OCI-LY7 (cell line): ENCODE results near the gene INSYN2A. TPM values are rescaled to one million over a fixed set of nuclear protein-coding genes. Genes with fewer than 3 reads are reported as not detected.

Experiments
- BruUV-seq: library from RNA; stranded (reverse); fragments of 400-500 nt; replicated peaks from 2 replicates; lab custom pipeline; 2021; lab: Mats Ljungman, UMichigan
- CTCF ChIA-PET: fragments of 300-600 bp; sonication (Branson Sonifier 250); formaldehyde crosslinking; loops from one replicate; lab custom pipeline; 2022; ENCODE audit warnings: antibody characterized with exemption; ENCODE audit not compliant: unreplicated experiment; lab: Charles Lee
- POLR2A ChIA-PET: fragments of 300-600 bp; sonication (Branson Sonifier 250); formaldehyde crosslinking; loops from one replicate; lab custom pipeline; 2022; ENCODE audit warnings: antibody characterized with exemption; lab: Charles Lee
- DNase-seq: peaks from one replicate; pipeline ENCODE4 v3.0.0-alpha.2; 2015; ENCODE audit warnings: low spot score
- H2AFZ ChIP-seq: fragments of 200-600 bp; sonication (generic), shearing (Covaris generic); 2 replicates; pipeline ENCODE4 v1.6.1; 2014; ENCODE audit warnings: mild to moderate bottlenecking, antibody characterized with exemption, low read length, moderate library complexity
- H3K27ac ChIP-seq: fragments of 200-600 bp; sonication (generic); 2 replicates; pipeline ENCODE4 v1.5.1; 2014; ENCODE audit warnings: mixed run types, low read depth, mild to moderate bottlenecking, moderate library complexity, low read length, inconsistent platforms; ENCODE audit not compliant: poor library complexity, severe bottlenecking
- H3K36me3 ChIP-seq: fragments of 200-600 bp; sonication (generic); 2 replicates; pipeline ENCODE4 v1.6.1; 2014; ENCODE audit warnings: mild to moderate bottlenecking, antibody characterized with exemption, low read length, moderate library complexity, mixed read lengths; ENCODE audit not compliant: insufficient read depth
- H3K4me1 ChIP-seq: fragments of 200-600 bp; sonication (generic); 2 replicates; pipeline ENCODE4 v1.5.1; 2014; ENCODE audit warnings: mild to moderate bottlenecking, low read length; ENCODE audit not compliant: insufficient read depth, poor library complexity, severe bottlenecking
- H3K4me2 ChIP-seq: fragments of 200-600 bp; sonication (generic); 2 replicates; pipeline ENCODE4 v1.6.1; 2014; ENCODE audit warnings: mild to moderate bottlenecking, low read length
- H3K4me3 ChIP-seq: fragments of 200-600 bp; sonication (generic); 2 replicates; pipeline ENCODE4 v1.5.1; 2014; ENCODE audit warnings: mild to moderate bottlenecking, low read depth, low read length; ENCODE audit not compliant: poor library complexity, severe bottlenecking
- H3K79me2 ChIP-seq: fragments of 200-600 bp; sonication (generic); 2 replicates; pipeline ENCODE4 v1.6.1; 2016; ENCODE audit warnings: low read depth, mild to moderate bottlenecking, low read length, moderate library complexity, mixed read lengths; ENCODE audit not compliant: insufficient read depth
- H3K9me2 ChIP-seq: fragments of 200-600 bp; sonication (generic); 2 replicates; pipeline ENCODE4 v1.6.1; 2016; ENCODE audit warnings: mild to moderate bottlenecking, low read length, mixed read lengths; ENCODE audit not compliant: insufficient read depth
- H3K9me3 ChIP-seq: fragments of 200-600 bp; sonication (generic); 2 replicates; pipeline ENCODE4 v1.6.1; 2014; ENCODE audit warnings: mild to moderate bottlenecking, mixed run types, low read length, mixed read lengths
- H4K20me1 ChIP-seq: fragments of 200-600 bp; sonication (generic); 2 replicates; pipeline ENCODE4 v1.6.1; 2014; ENCODE audit warnings: mild to moderate bottlenecking, antibody characterized with exemption, low read length, moderate library complexity, mixed read lengths; ENCODE audit not compliant: insufficient read depth
- EZH2phosphoT487 ChIP-seq: fragments of 200-600 bp; sonication (generic); IDR thresholded peaks from 2 replicates; pipeline ENCODE4 v1.6.1; 2018; ENCODE audit warnings: low read depth, borderline replicate concordance, mild to moderate bottlenecking, mixed run types, antibody characterized with exemption, low read length, moderate library complexity, mixed read lengths
- intact Hi-C: fragments of 100-400 bp; cut with micrococcal nuclease; formaldehyde crosslinking; loops from one replicate; pipeline ENCODE4 v1.10.0; 2022; ENCODE audit not compliant: unreplicated experiment
- total RNA-seq, 2 experiments: library from RNA; depleted of rRNA in 1 of 2; stranded (reverse); fragments of >200 nt in 1 of 2; shearing (Covaris generic) in 1 of 2; gene quantifications; 2 replicates each; pipeline ENCODE4 v1.2.3, GENCODE V29; 2014 to 2022
- TF ChIP-seq, protein P1 (sequence below): fragments of 200-600 bp; sonication (generic); conservative IDR thresholded peaks from 2 replicates; pipeline ENCODE4 v1.5.1; 2014; ENCODE audit warnings: mild to moderate bottlenecking, antibody characterized with exemption, low read length, moderate library complexity, mixed read lengths

The INSYN2A gene
- total RNA-seq, 2 experiments from 2014 or later = not detected

DNA sequence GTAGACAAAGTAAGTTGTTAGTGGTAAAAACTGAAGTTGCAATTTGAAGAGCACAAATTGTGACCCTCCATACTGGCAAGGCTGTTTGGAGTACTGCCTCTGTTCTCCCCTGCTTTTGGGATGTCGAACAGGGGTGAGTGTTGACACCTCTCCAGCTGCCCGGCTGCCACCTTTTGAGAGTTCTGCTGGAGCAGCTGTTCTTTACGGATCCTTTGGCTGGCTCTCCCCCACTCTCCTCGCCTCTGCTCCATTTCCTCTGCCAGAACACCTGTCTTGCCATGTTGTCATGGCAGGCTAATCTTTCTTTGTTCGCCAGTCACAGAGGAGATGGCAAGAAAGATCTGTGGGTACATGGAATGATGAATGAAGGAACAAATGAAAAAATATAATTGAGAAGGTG is 34.9 kb downstream of the INSYN2A start:
- no TSS peak for BruUV-seq
- H3K4me1 ChIP-seq = no peaks in the 10 kb centered on the region
- no peaks in the 10 kb centered on the region for H3K9me2 ChIP-seq
- H3K9me3 ChIP-seq = no peaks in the 10 kb centered on the region
- no peak overlapping the region for H3K27ac ChIP-seq
- no peak overlapping the region for H3K4me3 ChIP-seq
- intact Hi-C loops = no loop called here
- no peak overlapping the region for H3K4me2 ChIP-seq
- no peaks in the 10 kb centered on the region for H3K36me3 ChIP-seq
- TF ChIP-seq EZH2phosphoT487 = no peak
- TF ChIP-seq, protein P1, sequence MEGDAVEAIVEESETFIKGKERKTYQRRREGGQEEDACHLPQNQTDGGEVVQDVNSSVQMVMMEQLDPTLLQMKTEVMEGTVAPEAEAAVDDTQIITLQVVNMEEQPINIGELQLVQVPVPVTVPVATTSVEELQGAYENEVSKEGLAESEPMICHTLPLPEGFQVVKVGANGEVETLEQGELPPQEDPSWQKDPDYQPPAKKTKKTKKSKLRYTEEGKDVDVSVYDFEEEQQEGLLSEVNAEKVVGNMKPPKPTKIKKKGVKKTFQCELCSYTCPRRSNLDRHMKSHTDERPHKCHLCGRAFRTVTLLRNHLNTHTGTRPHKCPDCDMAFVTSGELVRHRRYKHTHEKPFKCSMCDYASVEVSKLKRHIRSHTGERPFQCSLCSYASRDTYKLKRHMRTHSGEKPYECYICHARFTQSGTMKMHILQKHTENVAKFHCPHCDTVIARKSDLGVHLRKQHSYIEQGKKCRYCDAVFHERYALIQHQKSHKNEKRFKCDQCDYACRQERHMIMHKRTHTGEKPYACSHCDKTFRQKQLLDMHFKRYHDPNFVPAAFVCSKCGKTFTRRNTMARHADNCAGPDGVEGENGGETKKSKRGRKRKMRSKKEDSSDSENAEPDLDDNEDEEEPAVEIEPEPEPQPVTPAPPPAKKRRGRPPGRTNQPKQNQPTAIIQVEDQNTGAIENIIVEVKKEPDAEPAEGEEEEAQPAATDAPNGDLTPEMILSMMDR = no peak
- ChIA-PET CTCF (no interaction called here), POLR2A (no interaction called here)
- no peak overlapping the region for H2AFZ ChIP-seq
- no peak for DNase-seq
- H4K20me1 ChIP-seq = no peaks in the 10 kb centered on the region
- H3K79me2 ChIP-seq = no peaks in the 10 kb centered on the region

DNA sequence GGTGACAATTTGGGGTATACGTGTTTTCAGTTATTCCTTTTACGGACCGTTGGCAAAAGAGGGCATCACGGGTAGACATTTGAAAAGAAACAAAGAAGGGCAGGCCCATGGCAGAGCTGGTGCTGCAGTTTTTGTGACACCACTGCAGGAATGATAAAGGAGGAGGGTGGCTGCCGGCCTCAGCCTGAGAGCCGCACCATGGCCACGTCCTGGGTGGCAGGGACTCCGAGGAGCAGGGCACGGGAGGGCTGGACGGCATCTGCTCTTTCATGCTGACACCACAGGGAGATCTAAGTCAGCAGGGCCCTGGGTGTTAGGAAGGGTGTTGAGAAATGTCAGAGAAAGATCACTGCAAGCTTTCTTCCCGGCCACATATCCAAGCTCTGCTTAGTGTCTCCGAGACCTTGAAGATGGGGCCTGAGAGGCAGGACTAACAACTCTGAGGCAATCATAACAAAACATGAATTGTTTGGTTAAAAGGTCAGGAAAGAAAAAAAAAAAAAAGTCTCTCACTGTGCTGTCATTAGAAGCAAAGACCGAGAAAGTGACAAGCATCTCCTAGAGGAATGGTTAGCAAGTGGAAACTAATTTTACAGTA is 36.6 kb downstream of the INSYN2A start:
- BruUV-seq = no TSS peak
- intact Hi-C loops = no loop called here
- TF ChIP-seq EZH2phosphoT487 = no peak
- TF ChIP-seq, protein P1 = no peak
- Histone ChIP-seq H3K79me2 (no peaks in the 10 kb centered on the region), H3K4me1 (no peaks in the 10 kb centered on the region), H4K20me1 (no peaks in the 10 kb centered on the region), H2AFZ (no peak overlapping the region), H3K9me3 (no peaks in the 10 kb centered on the region), H3K4me2 (no peak overlapping the region), H3K9me2 (no peaks in the 10 kb centered on the region), H3K36me3 (no peaks in the 10 kb centered on the region), H3K4me3 (no peak overlapping the region), H3K27ac (no peak overlapping the region)
- DNase-seq = no peak
- CTCF ChIA-PET = no interaction called here
- POLR2A ChIA-PET = no interaction called here

DNA sequence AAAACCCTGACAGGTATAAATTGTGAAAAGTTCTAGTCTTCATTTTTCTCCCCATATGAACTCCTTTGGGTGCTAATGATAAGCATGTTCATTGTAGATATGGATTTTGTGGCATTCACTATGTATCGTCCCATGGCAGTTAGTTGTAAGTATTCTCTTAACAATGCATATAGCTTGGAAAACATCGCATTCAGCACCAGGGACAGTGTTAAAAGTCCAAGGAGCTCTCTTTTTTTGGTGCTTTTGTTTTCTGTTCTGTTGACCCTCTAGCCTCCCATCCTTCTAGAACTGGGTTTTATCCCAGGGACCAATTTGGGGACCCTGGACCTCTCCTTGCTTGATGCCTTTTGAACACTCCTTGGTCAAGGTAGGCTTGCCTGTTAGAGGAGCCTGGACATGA is 37.7 kb downstream of the INSYN2A start:
- H3K4me2 ChIP-seq = no peak overlapping the region
- intact Hi-C loops = no loop called here
- BruUV-seq = no TSS peak
- H3K27ac ChIP-seq = no peak overlapping the region
- H3K36me3 ChIP-seq = no peaks in the 10 kb centered on the region
- TF ChIP-seq, protein P1 = no peak
- no peak for TF ChIP-seq EZH2phosphoT487
- H3K79me2 ChIP-seq = no peaks in the 10 kb centered on the region
- no peaks in the 10 kb centered on the region for H3K9me2 ChIP-seq
- POLR2A ChIA-PET = no interaction called here
- CTCF ChIA-PET = no interaction called here
- no peaks in the 10 kb centered on the region for H4K20me1 ChIP-seq
- no peaks in the 10 kb centered on the region for H3K9me3 ChIP-seq
- no peak for DNase-seq
- no peak overlapping the region for H2AFZ ChIP-seq
- no peaks in the 10 kb centered on the region for H3K4me1 ChIP-seq
- no peak overlapping the region for H3K4me3 ChIP-seq
